Type B pancreatic cell (in vitro differentiated cells): ENCODE measurements around the gene PRKAA1. TPM values are rescaled to one million over a fixed set of nuclear protein-coding genes. Genes with fewer than 3 reads are reported as not detected.

Experiments used
- DNase-seq: peaks from one replicate; pipeline ENCODE4 v3.0.0; 2021; ENCODE audit warnings: mixed read lengths; ENCODE audit not compliant: unreplicated experiment; ENCODE audit errors: extremely low spot score
- H3K27ac Mint-ChIP-seq: 2 replicates; pipeline ENCODE4 v1.8.0; 2021; ENCODE audit warnings: mild to moderate bottlenecking, mixed read lengths
- H3K27me3 Mint-ChIP-seq: 2 replicates; pipeline ENCODE4 v1.8.0; 2021; ENCODE audit warnings: mixed read lengths
- H3K36me3 Mint-ChIP-seq: 2 replicates; pipeline ENCODE4 v1.8.0; 2021; ENCODE audit warnings: mixed read lengths
- H3K4me1 Mint-ChIP-seq: one replicate; pipeline ENCODE4 v1.8.0; 2021; ENCODE audit warnings: mixed read lengths; ENCODE audit not compliant: unreplicated experiment
- H3K4me3 Mint-ChIP-seq: 2 replicates; pipeline ENCODE4 v1.8.0; 2021; ENCODE audit warnings: mild to moderate bottlenecking, mixed read lengths
- H3K9me3 Mint-ChIP-seq: 2 replicates; pipeline ENCODE4 v1.8.0; 2021; ENCODE audit warnings: mixed read lengths
- CTCF ChIP-seq: fragments of 200-600 bp; sonication (generic); conservative IDR thresholded peaks from 2 replicates; pipeline ENCODE4 v1.5.0; 2021; ENCODE audit warnings: antibody characterized with exemption, mild to moderate bottlenecking
- total RNA-seq: library from RNA; stranded (reverse); gene quantifications from 2 replicates; pipeline ENCODE4 v1.2.1, GENCODE V29; 2021; ENCODE audit warnings: low replicate concordance

The PRKAA1 gene
- total RNA-seq, 1 donor from 2014 or later, result 58.6 TPM

- Mint-ChIP-seq H3K4me1 (peaks cover 14% of the 10 kb centered on the region), H3K27me3 (no peaks in the 10 kb centered on the region), H3K36me3 (peaks cover 23% of the 10 kb centered on the region), H3K9me3 (no peaks in the 10 kb centered on the region), H3K4me3 (no peak overlapping the region), H3K27ac (no peak overlapping the region)
- no peak for DNase-seq
- no peak for TF ChIP-seq CTCF
These were observed 23.6 kb downstream of the PRKAA1 start for GRCh38 chr5:40774623-40775022.

- no peaks in the 10 kb centered on the region for H3K27me3 Mint-ChIP-seq
- peaks cover 4% of the 10 kb centered on the region for H3K4me1 Mint-ChIP-seq
- H3K27ac Mint-ChIP-seq, result no peak overlapping the region
- no peak for DNase-seq
- no peaks in the 10 kb centered on the region for H3K9me3 Mint-ChIP-seq
- no peak overlapping the region for H3K4me3 Mint-ChIP-seq
- peaks cover 21% of the 10 kb centered on the region for H3K36me3 Mint-ChIP-seq
- no peak for TF ChIP-seq CTCF
These were observed 27.4 kb downstream of the PRKAA1 start for GRCh38 chr5:40770764-40771163.

- no peak for TF ChIP-seq CTCF
- H3K27ac Mint-ChIP-seq, result no peak overlapping the region
- no peaks in the 10 kb centered on the region for H3K9me3 Mint-ChIP-seq
- peaks cover 19% of the 10 kb centered on the region for H3K36me3 Mint-ChIP-seq
- H3K4me3 Mint-ChIP-seq, result no peak overlapping the region
- no peaks in the 10 kb centered on the region for H3K27me3 Mint-ChIP-seq
- H3K4me1 Mint-ChIP-seq, result no peaks in the 10 kb centered on the region
- DNase-seq, result no peak
These were observed 35.5 kb downstream of the PRKAA1 start for GRCh38 chr5:40762705-40763104.

GRCh38 chr5:40757400-40757799, 40.8 kb downstream of the PRKAA1 start:
- H3K4me3 Mint-ChIP-seq, result peak overlapping the region; percentile 61
- peaks cover 16% of the 10 kb centered on the region for H3K36me3 Mint-ChIP-seq
- no peak overlapping the region for H3K27ac Mint-ChIP-seq
- TF ChIP-seq CTCF, result no peak
- no peaks in the 10 kb centered on the region for H3K27me3 Mint-ChIP-seq
- no peaks in the 10 kb centered on the region for H3K4me1 Mint-ChIP-seq
- no peak for DNase-seq
- H3K9me3 Mint-ChIP-seq, result no peaks in the 10 kb centered on the region

GRCh38 chr5:40755407-40756365, 42.5 kb downstream of the PRKAA1 start, which contains the start of gene TTC33:
Gene TTC33, minus strand, starts transcription at chr5:40755961. Its CDS starts 8,943 bp downstream, at chr5:40747018.
- peaks cover 20% of the 10 kb centered on the region for H3K36me3 Mint-ChIP-seq
- peaks cover 5% of the 10 kb centered on the region for H3K9me3 Mint-ChIP-seq
- peak; percentile 67 for TF ChIP-seq CTCF
- H3K27me3 Mint-ChIP-seq, result no peaks in the 10 kb centered on the region
- no peak within 1 kb of the TSS for H3K27ac Mint-ChIP-seq
- no peaks in the 10 kb centered on the region for H3K4me1 Mint-ChIP-seq
- peak; percentile 94 for DNase-seq
- no peak within 1 kb of the TSS for H3K4me3 Mint-ChIP-seq
